HepG2 (cell line): ENCODE measurements around the gene PLCB1. TPM values are rescaled to one million over a fixed set of nuclear protein-coding genes. Genes with fewer than 3 reads are reported as not detected.

ENCODE experiments used
- ATAC-seq: fragments of 200-7000 bp; cut with Tn5 transposase; 3 replicates; pipeline ENCODE4 v1.9.1; 2020; ENCODE audit warnings: mild to moderate bottlenecking, moderate library complexity
- BruUV-seq: library from RNA; stranded (reverse); fragments of 400-500 nt; replicated peaks from 2 replicates; lab custom pipeline; 2021; lab: Mats Ljungman, UMichigan
- CTCF ChIA-PET: fragments of 300-600 bp; formaldehyde crosslinking; extraction: SDS; loops from one replicate; lab custom pipeline; 2021; ENCODE audit warnings: low total read pairs, inconsistent platforms, low intra/inter-chr PET ratio; lab: Yijun Ruan, JAX
- POLR2A ChIA-PET: fragments of 350-600 bp; sonication (Branson Sonifier 250); formaldehyde crosslinking; loops from one replicate; lab custom pipeline; 2020; ENCODE audit warnings: antibody characterized with exemption, inconsistent platforms; lab: Yijun Ruan, JAX
- DNase-seq: peaks from one replicate; pipeline ENCODE4 v3.0.0-alpha.2; 2015; ENCODE audit warnings: low spot score
- FAIRE-seq: peaks from 3 replicates; lab custom pipeline; 2011; peaks lifted over from hg19 to GRCh38; lab: Jason Lieb, UNC
- H2AFZ ChIP-seq: one replicate; pipeline ENCODE4 v1.6.1; 2011; ENCODE audit warnings: low read length, inconsistent platforms
- H3K27ac ChIP-seq: fragments of 300-600 bp; 3 replicates; pipeline ENCODE4 v1.8.0; 2011; ENCODE audit warnings: mixed run types, mild to moderate bottlenecking, mixed read lengths, low read length, inconsistent platforms; ENCODE audit not compliant: insufficient read depth; ENCODE audit errors: extremely low read length
- H3K27me3 ChIP-seq, 2 experiments: fragments of 200-600 bp in 1 of 2; 2 replicates in 1 of 2; 3 replicates in 1 of 2; pipeline versions ENCODE4 v1.6.0 to v1.8.0; 2011; ENCODE audit warnings: low read length in 2 of 2, mild to moderate bottlenecking in 2 of 2, moderate library complexity in 2 of 2, inconsistent platforms in 1 of 2; ENCODE audit not compliant: insufficient read depth in 2 of 2, control insufficient read depth in 1 of 2
- H3K36me3 ChIP-seq, 2 experiments: fragments of 200-600 bp in 1 of 2; replicated peaks in 1 of 2; 2 replicates in 1 of 2; 3 replicates in 1 of 2; pipeline versions ENCODE4 v1.5.1 to v1.8.0; 2011; ENCODE audit warnings: low read length in 2 of 2, inconsistent platforms in 1 of 2; ENCODE audit not compliant: insufficient read depth in 2 of 2, control insufficient read depth in 1 of 2
- H3K4me1 ChIP-seq: 2 replicates; pipeline ENCODE4 v1.5.1; 2012; ENCODE audit warnings: low read length, inconsistent platforms; ENCODE audit not compliant: insufficient read depth
- H3K4me2 ChIP-seq: 2 replicates; pipeline ENCODE4 v1.6.0; 2011; ENCODE audit warnings: low read depth, low read length, inconsistent platforms
- H3K4me3 ChIP-seq, 3 experiments: fragments of 200-600 bp in 1 of 3; sonication (generic), shearing (Covaris generic) in 1 of 3; replicated peaks in 1 of 3; 2 replicates each; pipeline ENCODE4 v1.5.1; 2011 to 2016; ENCODE audit warnings: low read length in 3 of 3, inconsistent platforms in 2 of 3, low read depth in 2 of 3, mild to moderate bottlenecking in 2 of 3, control low read depth in 1 of 3, mixed read lengths in 1 of 3; ENCODE audit not compliant: insufficient read depth in 1 of 3
- H3K79me2 ChIP-seq: one replicate; pipeline ENCODE4 v1.6.1; 2011; ENCODE audit warnings: low read length, inconsistent platforms; ENCODE audit not compliant: insufficient read depth
- H3K9ac ChIP-seq: 2 replicates; pipeline ENCODE4 v1.6.0; 2011; ENCODE audit warnings: mild to moderate bottlenecking, low read depth, low read length, inconsistent platforms; ENCODE audit not compliant: insufficient read depth
- H3K9me3 ChIP-seq: 2 replicates; pipeline ENCODE4 v1.5.1; 2012; ENCODE audit warnings: mild to moderate bottlenecking, low read length
- H4K20me1 ChIP-seq: 2 replicates; pipeline ENCODE4 v1.6.0; 2011; ENCODE audit warnings: inconsistent platforms, mild to moderate bottlenecking, low read length, moderate library complexity; ENCODE audit not compliant: insufficient read depth
- GTF3A ChIP-seq: sonication (generic); formaldehyde crosslinking; conservative IDR thresholded peaks from 2 replicates; pipeline ENCODE4 v1.4.0; 2020; ENCODE audit warnings: mild to moderate bottlenecking, missing genetic modification reagents
- HDAC6 ChIP-seq: fragments of 200-600 bp; sonication (generic); IDR thresholded peaks from 2 replicates; pipeline ENCODE4 v1.7.0; 2017; ENCODE audit warnings: mild to moderate bottlenecking, antibody characterized with exemption, low read length, low read depth
- HNRNPK ChIP-seq: fragments of 200-400 bp; formaldehyde crosslinking; IDR thresholded peaks from 2 replicates; pipeline ENCODE4 v1.6.1; 2018; ENCODE audit warnings: low read length, low read depth, moderate library complexity, mild to moderate bottlenecking; ENCODE audit not compliant: poor library complexity, severe bottlenecking
- KLF12 ChIP-seq: sonication (generic); formaldehyde crosslinking; IDR thresholded peaks from 2 replicates; pipeline ENCODE4 v1.4.0; 2020; ENCODE audit warnings: missing genetic modification reagents, borderline replicate concordance
- ZFY ChIP-seq: sonication (generic); formaldehyde crosslinking; IDR thresholded peaks from 2 replicates; pipeline ENCODE4 v1.4.0; 2020; ENCODE audit warnings: missing genetic modification reagents
- ZNF224 ChIP-seq: sonication (generic); formaldehyde crosslinking; IDR thresholded peaks from 2 replicates; pipeline ENCODE4 v1.5.0; 2020; ENCODE audit warnings: mild to moderate bottlenecking, missing genetic modification reagents
- ZSCAN30 ChIP-seq: sonication (generic); formaldehyde crosslinking; IDR thresholded peaks from 2 replicates; pipeline ENCODE4 v1.5.0; 2020; ENCODE audit warnings: mild to moderate bottlenecking, missing genetic modification reagents
- WGBS: methylation state at CpG from one replicate; pipeline ENCODE4 v1.1.6; 2017; ENCODE audit warnings: low lambda C conversion rate; 5-methylcytosine and 5-hydroxymethylcytosine counted together
- in situ Hi-C: cut with HindIII; loops from 2 replicates; pipeline ENCODE4 v1.10.0; 2017; ENCODE audit warnings: low pct_unique_long_range_greater_than_20kb; ENCODE audit not compliant: extremely low pct_ligation_motif_present
- intact Hi-C: fragments of 100-400 bp; cut with micrococcal nuclease; formaldehyde crosslinking; loops from one replicate; pipeline ENCODE4 v1.10.0; 2022; ENCODE audit not compliant: unreplicated experiment
- polyA plus RNA-seq, 8 experiments: library from polyadenylated mRNA; depleted of rRNA in 3 of 8; stranded (reverse) in 7 of 8; unstranded in 1 of 8; fragments of >200 nt; fragmentation: Illumina TruSeq in 4 of 8; extraction: Trizol in 4 of 8; gene quantifications; 2 replicates each; pipeline versions ENCODE4 v1.2.1 to v1.2.3, GENCODE V29; 2011 to 2016; ENCODE audit warnings: low read depth in 4 of 8, missing spikeins in 1 of 8, mixed read lengths in 1 of 8; ENCODE audit not compliant: insufficient read depth in 1 of 8
- total RNA-seq, 5 experiments: library from RNA; depleted of rRNA; stranded (reverse); fragments of >200 nt; fragmentation: Illumina TruSeq; extraction: Trizol; gene quantifications; 2 replicates each; pipeline ENCODE4 v1.2.3, GENCODE V29; 2016; ENCODE audit warnings: low read depth in 1 of 5
- TF ChIP-seq, protein P1 (sequence below): sonication (generic); formaldehyde crosslinking; IDR thresholded peaks from 2 replicates; pipeline ENCODE4 v1.4.0; 2020; ENCODE audit warnings: missing genetic modification reagents
- TF ChIP-seq, protein P2 (sequence below): sonication (generic); formaldehyde crosslinking; IDR thresholded peaks from 2 replicates; pipeline ENCODE4 v1.5.0; 2020; ENCODE audit warnings: missing genetic modification reagents
- TF ChIP-seq, protein P3 (sequence below): IDR thresholded peaks from 2 replicates; pipeline ENCODE4 v1.6.1; 2016
- TF ChIP-seq, protein P4 (sequence below): sonication (generic); formaldehyde crosslinking; IDR thresholded peaks from 2 replicates; pipeline ENCODE4 v1.8.1; 2023; ENCODE audit warnings: missing genetic modification reagents, mild to moderate bottlenecking, borderline replicate concordance

PLCB1 gene
- total and polyA plus RNA-seq, 2 of the 13 experiments (the other 11 are each of a cell fraction or from before 2014, with no cell fraction given): 42.4 to 55.9 TPM

DNA sequence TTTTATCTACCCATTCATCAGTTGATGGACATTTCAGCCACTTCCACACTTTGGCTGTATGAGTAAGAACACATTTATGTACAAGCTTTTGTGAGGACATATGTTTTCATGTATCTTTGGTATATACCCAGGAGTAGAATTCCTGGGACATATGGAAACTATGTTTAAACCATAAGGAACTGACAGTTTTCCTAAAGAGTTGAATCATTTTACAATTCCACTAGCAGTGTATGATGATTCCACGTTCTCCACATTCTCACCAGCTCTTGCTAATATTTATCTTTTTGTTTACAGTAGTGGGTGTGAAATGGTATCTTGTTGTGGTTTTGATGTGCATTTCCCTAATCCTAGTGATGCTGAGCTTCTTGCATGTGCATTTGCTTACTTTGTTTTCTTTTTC, 338.1 kb downstream of the PLCB1 start:
- FAIRE-seq: no peak
- ATAC-seq: no peak
- WGBS: 100% methylated on average over 1 of the region's 1 CpG
- intact Hi-C loops: no loop called here
- POLR2A ChIA-PET: no interaction called here
- in situ Hi-C loops: no loop called here
- Histone ChIP-seq H3K4me1 (no peaks in the 10 kb centered on the region), H2AFZ (no peak overlapping the region), H3K9me3 (no peaks in the 10 kb centered on the region), H3K27me3 (no peaks in the 10 kb centered on the region), H3K79me2 (no peaks in the 10 kb centered on the region), H3K4me2 (no peak overlapping the region), H4K20me1 (0 out of 2 replicates have a peak, but pooled peaks cover 5% of the 10 kb centered on the region), H3K27ac (no peak overlapping the region), H3K9ac (no peak overlapping the region), H3K36me3 (no peaks in the 10 kb centered on the region), H3K4me3 (no peak overlapping the region)
- BruUV-seq: no TSS peak
- TF ChIP-seq GTF3A (CRISPR knock-in tag): no peak
- CTCF ChIA-PET: no interaction called here
- DNase-seq: no peak

DNA sequence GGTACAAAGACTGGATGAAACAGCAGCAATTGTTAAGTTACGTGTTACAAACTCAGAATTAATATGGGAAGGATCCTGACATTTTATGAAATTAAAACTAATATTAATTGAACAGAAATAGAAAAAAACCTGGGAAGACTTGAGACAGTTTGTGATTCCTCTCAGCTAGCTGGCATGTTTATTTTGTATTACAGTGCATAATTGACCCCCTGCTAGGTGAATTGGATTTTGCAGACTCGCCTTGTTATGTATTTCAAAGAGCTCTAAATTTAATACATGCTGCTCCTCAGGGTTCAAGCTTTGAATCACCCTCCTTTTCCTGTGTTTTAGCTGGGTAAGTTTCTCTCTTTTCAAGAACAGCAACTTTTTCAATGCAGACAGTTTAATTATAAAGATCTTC, 339.4 kb downstream of the PLCB1 start:
- in situ Hi-C loops: no loop called here
- no peak for FAIRE-seq

More for the DNA sequence above, 339.4 kb downstream of the PLCB1 start:
- H3K4me2 ChIP-seq: no peak overlapping the region
- intact Hi-C loops: no loop called here
- ChIA-PET CTCF (no interaction called here), POLR2A (no interaction called here)
- no peaks in the 10 kb centered on the region for H3K79me2 ChIP-seq
- no peaks in the 10 kb centered on the region for H3K27me3 ChIP-seq
- H3K9ac ChIP-seq: no peak overlapping the region
- H4K20me1 ChIP-seq: 0 out of 2 replicates have a peak, but pooled peaks cover 9% of the 10 kb centered on the region
- WGBS: 98% methylated on average over 2 of the region's 2 CpGs
- no TSS peak for BruUV-seq
- H3K36me3 ChIP-seq: no peaks in the 10 kb centered on the region
- H3K27ac ChIP-seq: no peak overlapping the region
- ATAC-seq: no peak
- no peaks in the 10 kb centered on the region for H3K9me3 ChIP-seq
- TF ChIP-seq HDAC6 (no peak), KLF12 (CRISPR knock-in tag) (no peak), HNRNPK (no peak), ZSCAN30 (CRISPR knock-in tag) (no peak), ZNF224 (CRISPR knock-in tag) (no peak), ZFY (CRISPR knock-in tag) (no peak)
- TF ChIP-seq, protein P1, sequence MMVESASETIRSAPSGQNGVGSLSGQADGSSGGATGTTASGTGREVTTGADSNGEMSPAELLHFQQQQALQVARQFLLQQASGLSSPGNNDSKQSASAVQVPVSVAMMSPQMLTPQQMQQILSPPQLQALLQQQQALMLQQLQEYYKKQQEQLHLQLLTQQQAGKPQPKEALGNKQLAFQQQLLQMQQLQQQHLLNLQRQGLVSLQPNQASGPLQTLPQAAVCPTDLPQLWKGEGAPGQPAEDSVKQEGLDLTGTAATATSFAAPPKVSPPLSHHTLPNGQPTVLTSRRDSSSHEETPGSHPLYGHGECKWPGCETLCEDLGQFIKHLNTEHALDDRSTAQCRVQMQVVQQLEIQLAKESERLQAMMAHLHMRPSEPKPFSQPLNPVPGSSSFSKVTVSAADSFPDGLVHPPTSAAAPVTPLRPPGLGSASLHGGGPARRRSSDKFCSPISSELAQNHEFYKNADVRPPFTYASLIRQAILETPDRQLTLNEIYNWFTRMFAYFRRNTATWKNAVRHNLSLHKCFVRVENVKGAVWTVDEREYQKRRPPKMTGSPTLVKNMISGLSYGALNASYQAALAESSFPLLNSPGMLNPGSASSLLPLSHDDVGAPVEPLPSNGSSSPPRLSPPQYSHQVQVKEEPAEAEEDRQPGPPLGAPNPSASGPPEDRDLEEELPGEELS (CRISPR knock-in tag): no peak
- TF ChIP-seq, protein P2, sequence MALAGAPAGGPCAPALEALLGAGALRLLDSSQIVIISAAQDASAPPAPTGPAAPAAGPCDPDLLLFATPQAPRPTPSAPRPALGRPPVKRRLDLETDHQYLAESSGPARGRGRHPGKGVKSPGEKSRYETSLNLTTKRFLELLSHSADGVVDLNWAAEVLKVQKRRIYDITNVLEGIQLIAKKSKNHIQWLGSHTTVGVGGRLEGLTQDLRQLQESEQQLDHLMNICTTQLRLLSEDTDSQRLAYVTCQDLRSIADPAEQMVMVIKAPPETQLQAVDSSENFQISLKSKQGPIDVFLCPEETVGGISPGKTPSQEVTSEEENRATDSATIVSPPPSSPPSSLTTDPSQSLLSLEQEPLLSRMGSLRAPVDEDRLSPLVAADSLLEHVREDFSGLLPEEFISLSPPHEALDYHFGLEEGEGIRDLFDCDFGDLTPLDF (CRISPR knock-in tag): no peak
- TF ChIP-seq, protein P3, sequence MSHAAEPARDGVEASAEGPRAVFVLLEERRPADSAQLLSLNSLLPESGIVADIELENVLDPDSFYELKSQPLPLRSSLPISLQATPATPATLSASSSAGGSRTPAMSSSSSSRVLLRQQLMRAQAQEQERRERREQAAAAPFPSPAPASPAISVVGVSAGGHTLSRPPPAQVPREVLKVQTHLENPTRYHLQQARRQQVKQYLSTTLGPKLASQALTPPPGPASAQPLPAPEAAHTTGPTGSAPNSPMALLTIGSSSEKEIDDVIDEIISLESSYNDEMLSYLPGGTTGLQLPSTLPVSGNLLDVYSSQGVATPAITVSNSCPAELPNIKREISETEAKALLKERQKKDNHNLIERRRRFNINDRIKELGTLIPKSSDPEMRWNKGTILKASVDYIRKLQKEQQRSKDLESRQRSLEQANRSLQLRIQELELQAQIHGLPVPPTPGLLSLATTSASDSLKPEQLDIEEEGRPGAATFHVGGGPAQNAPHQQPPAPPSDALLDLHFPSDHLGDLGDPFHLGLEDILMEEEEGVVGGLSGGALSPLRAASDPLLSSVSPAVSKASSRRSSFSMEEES (CRISPR knock-in tag): no peak
- TF ChIP-seq, protein P4, sequence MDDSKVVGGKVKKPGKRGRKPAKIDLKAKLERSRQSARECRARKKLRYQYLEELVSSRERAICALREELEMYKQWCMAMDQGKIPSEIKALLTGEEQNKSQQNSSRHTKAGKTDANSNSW: no peak
- no peak overlapping the region for H2AFZ ChIP-seq
- no peak overlapping the region for H3K4me3 ChIP-seq
- no peaks in the 10 kb centered on the region for H3K4me1 ChIP-seq
- no peak for DNase-seq
